Measurements from ENCODE around the gene LRRTM2. TPM values are rescaled to one million over a fixed set of nuclear protein-coding genes. Genes with fewer than 3 reads are reported as not detected.

Gene LRRTM2
- total RNA-seq, 1 donor from 2014 or later = not detected

- no peak overlapping the region for H3K27ac ChIP-seq
- no peak for DNase-seq (ENCODE audit: low spot score)
- no peaks in the 10 kb centered on the region for H3K27me3 ChIP-seq
- TF ChIP-seq CTCF (IDR thresholded peaks at IDR 0.05) (no peak), EZH2 (IDR thresholded peaks at IDR 0.05) (no peak), EZH2phosphoT487 (IDR thresholded peaks at IDR 0.05) (no peak)
- H3K79me2 ChIP-seq (ENCODE audit: low read depth) = peaks cover 91% of the 10 kb centered on the region
- no peak overlapping the region for H3K9ac ChIP-seq
- peaks cover 53% of the 10 kb centered on the region for H4K20me1 ChIP-seq (ENCODE audit: low read depth)
- H3K4me1 ChIP-seq = peaks cover 48% of the 10 kb centered on the region
- Mint-ChIP-seq H3K4me1 (peaks cover 51% of the 10 kb centered on the region), H3K27me3 (ENCODE audit: insufficient read depth, low read depth) (peaks cover 6% of the 10 kb centered on the region), H3K27ac (no peak overlapping the region), H3K9me3 (no peaks in the 10 kb centered on the region), H3K4me3 (no peak overlapping the region), H3K36me3 (peaks cover 15% of the 10 kb centered on the region)
- H3K9me3 ChIP-seq (ENCODE audit: low read depth) = no peaks in the 10 kb centered on the region
- H3K36me3 ChIP-seq = no peaks in the 10 kb centered on the region
- H2AFZ ChIP-seq (replicated peaks) = no peak overlapping the region
- H3K4me3 ChIP-seq = no peak overlapping the region
- H3K4me2 ChIP-seq = no peak overlapping the region
- H3F3A ChIP-seq (ENCODE audit: low read depth) = peaks cover 17% of the 10 kb centered on the region
Measured at GRCh38 chr5:138875946-138876345, 811 bp upstream of the LRRTM2 start.

GRCh38 chr5:138875552-138875875, 379 bp upstream of the LRRTM2 start:
- no peak overlapping the region for H3K4me3 Mint-ChIP-seq
- peak overlapping the region; percentile 62 for H3K27ac Mint-ChIP-seq
- TF ChIP-seq CTCF (IDR thresholded peaks at IDR 0.05) (no peak), EZH2phosphoT487 (IDR thresholded peaks at IDR 0.05) (no peak), EZH2 (IDR thresholded peaks at IDR 0.05) (no peak)
- H2AFZ ChIP-seq (replicated peaks) = no peak overlapping the region
- no peak overlapping the region for H3K27ac ChIP-seq
- H3K4me3 ChIP-seq = no peak overlapping the region
- no peaks in the 10 kb centered on the region for H3K9me3 ChIP-seq (ENCODE audit: low read depth)
- peaks cover 55% of the 10 kb centered on the region for H3K4me1 Mint-ChIP-seq
- peaks cover 91% of the 10 kb centered on the region for H3K79me2 ChIP-seq (ENCODE audit: low read depth)
- H3K9me3 Mint-ChIP-seq = no peaks in the 10 kb centered on the region
- no peak overlapping the region for H3K4me2 ChIP-seq
- no peaks in the 10 kb centered on the region for H3K36me3 ChIP-seq
- no peak for DNase-seq (ENCODE audit: low spot score)
- H3K36me3 Mint-ChIP-seq = peaks cover 11% of the 10 kb centered on the region
- H3F3A ChIP-seq (ENCODE audit: low read depth) = peaks cover 21% of the 10 kb centered on the region
- H3K9ac ChIP-seq = no peak overlapping the region
- no peaks in the 10 kb centered on the region for H3K27me3 ChIP-seq
- peaks cover 6% of the 10 kb centered on the region for H3K27me3 Mint-ChIP-seq (ENCODE audit: insufficient read depth, low read depth)
- peaks cover 57% of the 10 kb centered on the region for H4K20me1 ChIP-seq (ENCODE audit: low read depth)
- peaks cover 53% of the 10 kb centered on the region for H3K4me1 ChIP-seq

- Histone ChIP-seq H3K27ac (no peak overlapping the region), H3K4me3 (no peak overlapping the region), H2AFZ (replicated peaks) (no peak overlapping the region), H3K4me2 (no peak overlapping the region), H3K9me3 (ENCODE audit: low read depth) (no peaks in the 10 kb centered on the region), H4K20me1 (ENCODE audit: low read depth) (peaks cover 69% of the 10 kb centered on the region), H3K4me1 (peaks cover 65% of the 10 kb centered on the region), H3K27me3 (no peaks in the 10 kb centered on the region), H3F3A (ENCODE audit: low read depth) (peaks cover 25% of the 10 kb centered on the region), H3K79me2 (ENCODE audit: low read depth) (peaks cover 92% of the 10 kb centered on the region), H3K36me3 (no peaks in the 10 kb centered on the region), H3K9ac (no peak overlapping the region)
- no peak overlapping the region for H3K27ac Mint-ChIP-seq
- H3K4me3 Mint-ChIP-seq = peak overlapping the region; percentile 27
- peaks cover 4% of the 10 kb centered on the region for H3K36me3 Mint-ChIP-seq
- H3K4me1 Mint-ChIP-seq = peaks cover 67% of the 10 kb centered on the region
- TF ChIP-seq EZH2 (IDR thresholded peaks at IDR 0.05) = no peak
- H3K27me3 Mint-ChIP-seq (ENCODE audit: insufficient read depth, low read depth) = peaks cover 5% of the 10 kb centered on the region
- H3K9me3 Mint-ChIP-seq = no peaks in the 10 kb centered on the region
- no peak for DNase-seq (ENCODE audit: low spot score)
Measured at GRCh38 chr5:138874241-138874640, 894 bp downstream of the LRRTM2 start.

GRCh38 chr5:138873466-138874221, 1.5 kb downstream of the LRRTM2 start:
- H3K4me1 Mint-ChIP-seq = peaks cover 72% of the 10 kb centered on the region
- no peak overlapping the region for H3K27ac ChIP-seq
- DNase-seq (ENCODE audit: low spot score) = no peak
- H3F3A ChIP-seq (ENCODE audit: low read depth) = peaks cover 25% of the 10 kb centered on the region
- peaks cover 93% of the 10 kb centered on the region for H3K79me2 ChIP-seq (ENCODE audit: low read depth)
- no peaks in the 10 kb centered on the region for H3K9me3 ChIP-seq (ENCODE audit: low read depth)
- peaks cover 66% of the 10 kb centered on the region for H3K4me1 ChIP-seq
- H3K27me3 Mint-ChIP-seq (ENCODE audit: insufficient read depth, low read depth) = peaks cover 5% of the 10 kb centered on the region
- no peak overlapping the region for H3K9ac ChIP-seq
- TF ChIP-seq CTCF (IDR thresholded peaks at IDR 0.05) (no peak), EZH2 (IDR thresholded peaks at IDR 0.05) (no peak), EZH2phosphoT487 (IDR thresholded peaks at IDR 0.05) (no peak)
- peak overlapping the region; percentile 46 for H3K4me3 Mint-ChIP-seq
- H3K4me2 ChIP-seq = no peak overlapping the region
- peaks cover 3% of the 10 kb centered on the region for H3K36me3 Mint-ChIP-seq
- peak overlapping the region; percentile 64 for H3K27ac Mint-ChIP-seq
- H2AFZ ChIP-seq (replicated peaks) = no peak overlapping the region
- no peaks in the 10 kb centered on the region for H3K27me3 ChIP-seq
- H3K4me3 ChIP-seq = no peak overlapping the region
- no peaks in the 10 kb centered on the region for H3K9me3 Mint-ChIP-seq
- no peaks in the 10 kb centered on the region for H3K36me3 ChIP-seq
- H4K20me1 ChIP-seq (ENCODE audit: low read depth) = peaks cover 70% of the 10 kb centered on the region

All from neural progenitor cell (in vitro differentiated cells).